Measurements from ENCODE around the gene CNNM3.

CNNM3 gene

DNA sequence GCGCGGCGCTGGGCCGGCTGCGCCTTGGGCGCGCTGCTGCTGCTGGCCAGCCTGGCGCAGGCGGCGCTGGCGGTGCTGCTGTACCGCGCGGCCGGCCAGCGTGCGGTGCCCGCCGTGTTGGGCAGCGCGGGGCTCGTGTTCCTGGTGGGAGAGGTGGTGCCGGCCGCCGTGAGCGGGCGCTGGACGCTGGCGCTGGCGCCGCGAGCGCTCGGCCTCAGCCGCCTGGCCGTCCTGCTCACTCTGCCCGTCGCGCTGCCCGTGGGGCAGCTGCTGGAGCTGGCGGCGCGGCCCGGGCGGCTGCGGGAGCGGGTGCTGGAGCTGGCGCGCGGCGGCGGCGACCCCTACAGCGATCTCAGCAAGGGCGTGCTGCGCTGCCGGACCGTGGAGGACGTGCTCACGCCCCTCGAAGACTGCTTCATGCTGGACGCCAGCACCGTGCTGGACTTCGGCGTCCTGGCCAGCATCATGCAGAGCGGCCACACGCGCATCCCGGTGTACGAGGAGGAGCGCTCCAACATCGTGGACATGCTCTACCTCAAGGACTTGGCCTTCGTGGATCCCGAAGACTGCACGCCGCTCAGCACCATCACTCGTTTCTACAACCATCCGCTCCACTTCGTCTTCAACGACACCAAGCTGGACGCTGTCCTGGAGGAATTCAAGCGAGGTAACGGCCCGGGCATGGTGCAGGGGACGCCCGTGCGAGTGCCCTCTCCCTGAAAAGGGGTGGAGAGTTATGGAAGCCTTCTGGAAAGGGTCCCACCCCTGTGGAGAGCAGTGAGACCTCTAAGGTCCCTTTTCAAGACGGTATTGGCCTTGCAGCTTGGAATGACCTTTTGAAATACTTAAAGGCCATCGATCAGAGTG, 1.0 kb downstream of the CNNM3 start:
- DNase-seq (ENCODE audit: low read depth in 4 of 4, low spot score in 1 of 4): no peak

DNA sequence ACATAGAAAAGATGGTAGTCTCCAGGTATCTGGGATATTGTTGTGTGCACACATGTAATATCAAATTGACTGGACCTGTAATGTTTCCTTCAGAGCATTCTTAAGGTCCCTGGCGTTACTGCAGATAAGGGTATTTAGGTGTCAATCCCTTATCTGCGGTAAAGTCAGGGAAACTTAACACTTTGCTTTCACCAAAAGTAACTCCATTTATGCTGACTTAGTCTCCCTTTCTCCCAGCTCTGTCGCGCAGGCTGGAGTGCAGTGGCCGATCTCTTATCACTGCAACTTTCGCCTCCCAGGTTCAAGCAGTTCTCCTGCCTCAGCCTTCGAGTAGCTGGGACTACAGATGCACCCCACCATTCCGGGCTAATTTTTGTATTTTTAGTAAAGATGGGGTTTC, 1.8 kb downstream of the CNNM3 start:
- DNase-seq (ENCODE audit: low read depth in 4 of 4, low spot score in 1 of 4): no peak

- no peak for DNase-seq (ENCODE audit: low read depth in 4 of 4, low spot score in 1 of 4)
Measured at GRCh38 chr2:96819128-96819875, 3.2 kb downstream of the CNNM3 start.

DNA sequence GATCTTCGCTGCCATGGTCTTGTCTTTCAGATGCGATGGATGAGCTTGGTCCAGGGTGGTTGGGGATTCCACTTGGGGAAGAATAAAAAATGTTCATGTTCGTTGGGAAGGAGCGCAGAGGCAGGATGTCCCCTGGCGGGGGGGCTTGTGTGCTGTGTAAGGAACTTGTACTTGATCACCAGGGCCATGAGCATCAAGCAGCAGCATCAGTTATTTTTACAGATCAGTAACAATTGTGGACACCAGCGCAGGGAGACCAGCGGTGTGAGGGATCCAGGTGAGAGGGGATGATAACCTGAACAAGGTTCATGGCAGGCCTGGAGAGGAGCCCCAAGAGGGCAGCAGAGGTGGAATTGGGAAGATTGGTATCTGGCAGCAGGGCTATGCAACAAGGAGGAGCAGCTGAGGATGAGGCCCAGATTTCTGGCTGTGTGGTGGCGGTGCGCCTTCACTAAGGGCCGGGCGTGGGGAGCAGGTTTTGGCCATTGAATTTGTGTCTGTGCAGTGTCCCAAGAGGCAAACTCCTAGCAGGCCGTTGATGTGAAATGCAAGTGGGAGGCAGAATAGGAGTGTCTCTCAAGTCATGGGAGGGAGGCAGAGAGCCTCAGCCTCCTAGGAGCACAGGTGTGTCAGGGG, 3.9 kb downstream of the CNNM3 start:
- DNase-seq (ENCODE audit: low read depth in 4 of 4, low spot score in 1 of 4): no peak

GRCh38 chr2:96821113-96821675, 5.1 kb downstream of the CNNM3 start:
- no peak for DNase-seq (ENCODE audit: low read depth in 4 of 4, low spot score in 1 of 4)

DNA sequence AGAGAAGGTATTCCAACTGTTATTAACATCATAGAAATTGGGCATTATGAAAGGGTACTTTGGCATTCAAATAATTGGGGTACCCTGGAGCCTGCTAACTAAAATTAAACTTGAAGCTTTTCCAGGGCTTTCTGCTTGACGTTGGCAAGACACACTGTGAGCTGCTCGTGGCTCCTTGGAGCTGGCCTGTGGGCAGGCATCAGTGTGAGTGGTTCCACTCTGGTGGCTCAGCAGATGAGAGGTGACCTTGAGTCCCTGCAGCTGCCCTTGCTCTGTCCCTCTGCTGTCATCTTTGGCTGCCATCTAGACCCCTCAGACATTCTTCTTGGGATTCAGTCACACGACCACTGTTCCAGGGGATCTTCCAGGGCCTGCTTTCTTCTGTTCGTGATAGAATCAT, 6.7 kb downstream of the CNNM3 start:
- no peak for DNase-seq (ENCODE audit: low read depth in 4 of 4, low spot score in 1 of 4)

DNA sequence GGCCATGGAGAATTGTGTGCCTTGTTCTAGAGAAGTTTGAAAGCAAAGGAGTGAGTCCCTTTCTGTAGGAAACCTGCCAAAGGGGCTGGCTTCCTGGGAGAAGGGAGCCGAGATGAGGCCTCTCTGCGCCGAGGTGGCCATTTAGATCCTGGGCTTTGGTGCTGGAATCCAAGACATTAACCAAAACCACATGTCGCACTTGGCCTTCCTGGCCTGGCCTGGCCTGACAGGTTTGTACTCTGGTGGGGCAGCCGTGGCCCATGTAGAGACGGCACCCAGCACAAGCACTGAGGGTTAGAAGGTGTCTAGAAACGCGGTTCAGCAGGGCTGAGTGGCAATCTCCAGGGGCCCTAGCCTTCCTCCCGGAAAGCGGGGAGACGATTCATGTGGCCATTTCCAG, 7.1 kb downstream of the CNNM3 start:
- DNase-seq (ENCODE audit: low read depth in 4 of 4, low spot score in 1 of 4): no peak

DNA sequence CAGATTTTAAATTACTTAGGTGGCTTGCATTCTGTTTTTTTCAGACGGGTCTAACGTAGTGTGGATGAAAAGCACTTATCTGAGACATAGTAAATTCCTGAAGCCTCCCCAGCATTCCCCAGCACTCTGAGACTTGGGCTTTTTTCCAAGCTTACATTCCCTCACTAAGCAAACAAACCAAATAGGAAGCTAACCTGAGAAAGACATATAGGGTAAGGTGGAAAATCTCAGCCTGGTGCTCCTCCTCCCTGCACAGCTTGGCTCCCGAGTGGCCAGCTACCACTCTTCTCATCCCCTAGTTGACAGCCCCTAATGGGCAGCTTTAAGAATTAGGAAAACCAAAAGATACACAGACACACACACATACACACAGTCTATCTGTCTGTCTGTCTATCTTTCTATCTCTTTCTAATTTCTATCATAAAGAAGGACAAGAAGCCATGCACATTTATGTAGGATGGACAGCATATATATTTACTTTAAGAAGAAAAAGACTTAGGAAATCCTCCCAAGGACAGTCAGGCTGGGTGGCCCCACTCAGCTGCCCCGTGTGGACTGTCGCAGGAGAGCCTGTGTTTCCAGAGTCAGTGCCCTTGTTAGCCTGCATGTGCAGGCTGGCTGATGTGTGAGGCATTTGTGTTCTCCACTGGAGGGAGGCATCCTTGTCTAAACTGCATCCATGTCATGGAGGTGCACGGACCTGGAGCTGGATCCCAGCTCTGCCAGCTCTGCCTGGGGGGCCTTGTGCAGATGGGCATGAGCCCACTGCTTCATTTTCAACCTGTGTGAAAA, 8.2 kb downstream of the CNNM3 start:
- no peak for DNase-seq (ENCODE audit: low read depth in 4 of 4, low spot score in 1 of 4)

- DNase-seq (ENCODE audit: low read depth in 4 of 4, low spot score in 1 of 4): no peak
Measured at GRCh38 chr2:96825057-96825456, 9.0 kb downstream of the CNNM3 start.

- DNase-seq (ENCODE audit: low read depth in 4 of 4, low spot score in 1 of 4): no peak
Measured at GRCh38 chr2:96826546-96827278, 10.6 kb downstream of the CNNM3 start.

DNA sequence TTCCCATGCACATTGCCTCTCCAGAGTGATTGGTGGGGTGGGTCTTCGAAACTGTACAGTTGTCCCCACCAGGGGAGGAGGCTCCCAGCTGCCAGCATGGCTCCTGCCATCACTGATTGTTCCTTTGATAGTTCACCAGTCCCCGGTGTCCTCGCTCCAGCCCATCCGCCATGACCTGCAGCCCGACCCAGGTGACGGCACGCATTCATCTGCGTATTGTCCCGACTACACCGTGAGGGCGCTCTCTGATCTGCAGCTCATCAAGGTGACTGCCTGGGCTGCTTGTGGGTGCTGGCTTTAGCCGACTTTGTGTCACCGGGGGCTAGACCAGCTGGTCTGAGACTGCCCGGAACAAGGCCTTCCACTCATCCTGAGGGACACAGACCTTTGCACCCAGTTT, 12.4 kb downstream of the CNNM3 start:
- no peak for DNase-seq (ENCODE audit: low read depth in 4 of 4, low spot score in 1 of 4)

- no peak for DNase-seq (ENCODE audit: low read depth in 4 of 4, low spot score in 1 of 4)
Measured at GRCh38 chr2:96828874-96829273, 12.8 kb downstream of the CNNM3 start.

GRCh38 chr2:96830044-96830562, 14.0 kb downstream of the CNNM3 start:
- no peak for DNase-seq (ENCODE audit: low read depth in 4 of 4, low spot score in 1 of 4)

DNA sequence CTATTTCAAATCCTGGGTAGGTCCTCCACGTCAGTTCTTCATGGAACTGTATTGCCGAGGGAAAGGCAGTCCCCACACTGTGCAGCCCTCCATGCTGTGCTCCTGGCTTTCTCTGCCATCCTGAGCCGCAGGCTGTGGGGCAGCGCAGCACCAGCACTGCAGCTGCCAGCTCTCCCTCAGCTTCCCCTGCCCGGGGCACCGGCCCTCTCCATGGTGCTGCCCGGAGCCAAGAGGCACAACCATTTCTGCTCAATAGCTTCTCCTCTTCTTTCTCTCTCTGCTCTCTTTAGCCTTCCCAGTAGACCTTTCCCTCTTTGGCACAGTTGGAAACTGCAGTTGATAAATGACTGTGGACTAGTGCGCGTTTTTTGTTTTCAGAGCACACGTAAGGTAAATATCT, 15.6 kb downstream of the CNNM3 start:
- DNase-seq (ENCODE audit: low read depth in 4 of 4, low spot score in 1 of 4): no peak

- no peak for DNase-seq (ENCODE audit: low read depth in 4 of 4, low spot score in 1 of 4)
Measured at GRCh38 chr2:96832408-96832753, 16.3 kb downstream of the CNNM3 start.

DNA sequence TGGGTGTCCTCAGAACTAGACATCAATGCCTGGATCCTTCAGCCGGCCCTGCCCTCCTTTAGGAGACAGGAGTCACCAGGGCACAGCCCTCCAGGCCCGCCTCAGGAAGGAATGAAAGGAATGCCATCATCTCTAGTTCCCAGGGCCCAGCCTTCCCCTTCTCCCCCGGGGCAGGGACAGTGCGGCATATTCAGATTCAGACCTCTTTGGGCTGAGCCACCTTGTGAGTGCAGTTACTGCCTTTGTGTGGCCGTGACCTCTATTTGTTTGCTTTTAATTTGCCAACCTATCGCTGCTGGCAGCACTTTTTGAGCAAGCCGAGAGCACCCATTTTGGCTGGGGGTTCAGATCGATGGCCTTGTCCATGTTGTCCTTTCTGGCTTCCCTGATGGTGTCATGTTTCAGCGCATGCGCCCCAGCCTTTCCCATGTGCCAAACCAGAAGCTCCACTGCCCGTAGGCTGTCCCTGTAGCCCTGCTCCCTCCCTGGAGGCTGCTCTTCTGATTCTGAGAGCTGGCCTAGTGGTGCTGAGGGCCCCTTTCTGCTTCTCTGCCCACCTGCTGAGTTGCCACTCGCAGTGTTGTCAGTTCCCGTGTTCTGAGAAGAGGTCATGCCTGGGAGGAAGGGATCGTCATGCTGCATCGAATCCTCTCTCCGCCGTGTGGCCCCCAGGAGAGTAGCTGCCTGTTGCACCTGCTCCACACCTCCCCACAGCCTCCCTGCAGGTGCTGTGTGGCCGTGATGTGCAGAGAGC, 16.9 kb downstream of the CNNM3 start:
- DNase-seq (ENCODE audit: low read depth in 4 of 4, low spot score in 1 of 4): no peak

DNA sequence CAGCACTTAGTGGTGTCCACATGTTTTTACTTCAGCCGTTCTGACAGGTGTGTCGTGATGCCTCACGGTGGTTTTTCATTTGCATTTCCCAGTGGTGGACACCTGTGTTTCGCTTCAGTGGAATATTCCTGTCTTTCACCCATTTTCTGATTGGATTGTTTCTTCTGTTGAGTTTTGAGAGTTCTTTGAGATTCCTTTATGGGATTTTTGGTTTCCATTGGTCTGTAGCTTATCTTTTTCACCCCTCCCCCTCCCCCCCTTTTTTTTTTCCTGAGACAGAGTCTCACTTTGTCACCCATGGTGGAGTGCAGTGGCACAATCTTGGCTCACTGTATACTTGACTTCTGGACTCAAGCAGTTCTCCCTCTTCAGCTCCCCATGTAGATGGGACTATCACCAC, 19.8 kb downstream of the CNNM3 start:
- DNase-seq (ENCODE audit: low read depth in 4 of 4, low spot score in 1 of 4): no peak

- DNase-seq (ENCODE audit: low read depth in 4 of 4, low spot score in 1 of 4): no peak
Measured at GRCh38 chr2:96837575-96837974, 21.5 kb downstream of the CNNM3 start.
